ENCODE results near the gene SDK2. TPM values are rescaled to one million over a fixed set of nuclear protein-coding genes. Genes with fewer than 3 reads are reported as not detected.

The SDK2 gene
- total and polyA plus RNA-seq, 9 donors = 0.40 to 5.4 (median 0.96) TPM

GRCh38 chr17:73511719-73512115 lies 132.5 kb downstream of the SDK2 start:
- 78 to 79% (median 79%) methylated on average over 5 of the region's 5 CpGs for WGBS, 3 donors
- DNase-seq = no peak
- intact Hi-C loops (cut with DNase I) = no loop called here
- Histone ChIP-seq H3K9me3 (no peaks in the 10 kb centered on the region), H3K27ac (no peak overlapping the region), H3K36me3 (no peaks in the 10 kb centered on the region), H3K4me3 (no peak overlapping the region), H3K27me3 (no peaks in the 10 kb centered on the region), H3K4me1 (ENCODE audit: insufficient read depth) (no peaks in the 10 kb centered on the region)
- TF ChIP-seq CTCF (IDR thresholded peaks at IDR 0.05) = no peak
- no peak for TF ChIP-seq POLR2A (IDR thresholded peaks at IDR 0.05)
- TF ChIP-seq EP300 (IDR thresholded peaks at IDR 0.05) = no peak

GRCh38 chr17:73510981-73511718 lies 133.1 kb downstream of the SDK2 start:
- Histone ChIP-seq H3K4me3 (no peak overlapping the region), H3K36me3 (no peaks in the 10 kb centered on the region), H3K27me3 (no peaks in the 10 kb centered on the region), H3K27ac (no peak overlapping the region), H3K9me3 (no peaks in the 10 kb centered on the region), H3K4me1 (ENCODE audit: insufficient read depth) (no peaks in the 10 kb centered on the region)
- WGBS, 3 donors = 80 to 83% (median 82%) methylated on average over 22 of the region's 22 CpGs
- intact Hi-C loops (cut with DNase I) = no loop called here
- TF ChIP-seq EP300 (IDR thresholded peaks at IDR 0.05) (no peak), POLR2A (IDR thresholded peaks at IDR 0.05) (no peak), CTCF (IDR thresholded peaks at IDR 0.05) (no peak)
- no peak for DNase-seq

- H3K4me3 ChIP-seq = no peak overlapping the region
- H3K36me3 ChIP-seq = no peaks in the 10 kb centered on the region
- no peaks in the 10 kb centered on the region for H3K27me3 ChIP-seq
- WGBS, 3 donors = 83 to 86% (median 85%) methylated on average over 17 of the region's 17 CpGs
- TF ChIP-seq EP300 (IDR thresholded peaks at IDR 0.05) (no peak), CTCF (IDR thresholded peaks at IDR 0.05) (no peak), POLR2A (IDR thresholded peaks at IDR 0.05) (no peak)
- H3K9me3 ChIP-seq = no peaks in the 10 kb centered on the region
- no peak overlapping the region for H3K27ac ChIP-seq
- intact Hi-C loops (cut with DNase I) = no loop called here
- no peak for DNase-seq
- H3K4me1 ChIP-seq (ENCODE audit: insufficient read depth) = no peaks in the 10 kb centered on the region
Observed at GRCh38 chr17:73508931-73509605, 135.2 kb downstream of the SDK2 start.

- no peak for TF ChIP-seq CTCF (IDR thresholded peaks at IDR 0.05)
- no peak for TF ChIP-seq EP300 (IDR thresholded peaks at IDR 0.05)
- no peak for TF ChIP-seq POLR2A (IDR thresholded peaks at IDR 0.05)
- WGBS, 3 donors = 79 to 85% (median 82%) methylated on average over 18 to 19 of the region's 19 CpGs
- Histone ChIP-seq H3K4me3 (no peak overlapping the region), H3K27me3 (no peaks in the 10 kb centered on the region), H3K36me3 (no peaks in the 10 kb centered on the region), H3K27ac (no peak overlapping the region), H3K9me3 (no peaks in the 10 kb centered on the region), H3K4me1 (ENCODE audit: insufficient read depth) (no peaks in the 10 kb centered on the region)
- no peak for DNase-seq
- intact Hi-C loops (cut with DNase I) = no loop called here
Observed at GRCh38 chr17:73508057-73508930, 136.0 kb downstream of the SDK2 start.

Data from ovary (tissue), 9 donors.